Right renal cortex interstitium (tissue), 3 donors: Measurements from ENCODE around the gene NUP93. TPM values are rescaled to one million over a fixed set of nuclear protein-coding genes. Genes with fewer than 3 reads are reported as not detected.
"Not testable (repeated sequence)": the region's sequence is repeated elsewhere in the genome, so short reads cannot be mapped to it uniquely, and the experiment has no call there.

Experiments
- DNase-seq, 3 donors: peaks; one replicate each; pipeline ENCODE4 v3.0.0-alpha.2; 2013; ENCODE audit warnings: low read depth in 3 of 3, low spot score in 2 of 3
- polyA plus RNA-seq, 3 donors: library from polyadenylated mRNA; unstranded; fragments of 120-200 nt; gene quantifications; one replicate each; pipeline ENCODE4 v1.2.1, GENCODE V29; 2013; ENCODE audit not compliant: insufficient read length in 3 of 3

Gene NUP93
- polyA plus RNA-seq, 3 donors = 78.0 to 85.4 (median 81.1) TPM

DNA sequence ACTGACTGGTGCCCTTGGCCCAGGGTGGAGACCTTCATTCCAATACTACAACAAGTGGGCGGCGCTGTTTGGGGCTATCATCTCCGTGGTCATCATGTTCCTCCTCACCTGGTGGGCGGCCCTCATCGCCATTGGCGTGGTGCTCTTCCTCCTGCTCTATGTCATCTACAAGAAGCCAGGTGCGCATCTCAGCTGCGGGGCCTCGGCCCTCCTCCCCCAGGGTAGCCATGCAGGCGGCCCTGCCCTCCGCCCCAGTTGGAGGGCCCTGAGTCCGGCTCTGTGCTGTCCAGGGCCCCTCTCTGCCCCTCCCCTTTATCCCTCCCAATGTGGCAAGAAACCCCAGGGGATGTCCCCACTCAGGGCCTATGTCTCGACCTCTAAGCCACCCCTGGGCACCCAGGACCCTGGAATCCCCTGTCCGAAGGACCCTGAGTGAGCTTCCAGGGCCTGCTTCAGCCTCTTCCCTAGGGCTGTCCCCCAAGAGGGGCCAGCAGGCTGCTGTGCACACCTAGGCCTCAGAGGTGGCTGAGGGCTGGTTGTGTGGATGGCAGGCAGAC is 154.2 kb downstream of the NUP93 start:
- no peak for DNase-seq

DNA sequence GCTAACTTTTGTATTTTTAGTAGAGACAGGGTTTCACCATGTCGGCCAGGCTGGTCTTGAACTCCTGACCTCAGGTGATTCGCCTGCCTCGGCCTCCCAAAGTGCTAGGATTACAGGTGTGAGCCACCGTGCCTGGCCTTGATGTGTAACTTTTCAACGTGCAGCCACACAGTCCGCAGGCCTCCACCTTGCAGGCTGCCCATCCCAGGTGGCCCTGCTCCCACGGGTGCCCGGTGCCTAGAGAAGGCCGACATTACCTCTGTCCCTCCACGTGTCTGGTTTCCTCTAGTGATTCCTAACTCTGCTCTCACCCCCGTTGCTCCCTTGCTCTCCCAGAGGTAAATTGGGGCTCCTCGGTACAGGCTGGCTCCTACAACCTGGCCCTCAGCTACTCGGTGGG is 155.0 kb downstream of the NUP93 start:
- not testable (repeated sequence) for DNase-seq

- DNase-seq = no peak
Observed at GRCh38 chr16:56885446-56886162, 155.7 kb downstream of the NUP93 start.

DNA sequence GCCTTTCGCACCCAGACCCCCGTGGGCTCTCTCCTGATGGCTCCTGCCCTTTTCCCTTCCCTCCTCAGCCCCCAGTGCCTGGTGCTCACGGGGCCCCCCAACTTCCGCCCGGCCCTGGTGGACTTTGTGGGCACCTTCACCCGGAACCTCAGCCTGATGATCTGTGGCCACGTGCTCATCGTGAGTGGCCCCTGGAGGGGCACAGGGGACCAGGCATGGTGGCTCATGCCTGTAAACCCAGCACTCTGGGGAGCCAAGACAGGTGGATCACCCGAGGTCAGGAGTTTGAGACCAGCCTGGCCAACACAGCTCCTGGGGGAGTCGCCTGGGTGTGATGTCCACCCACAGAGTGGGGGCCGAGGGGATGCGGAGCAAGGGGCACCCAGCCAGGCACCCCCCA is 156.4 kb downstream of the NUP93 start:
- no peak for DNase-seq

DNA sequence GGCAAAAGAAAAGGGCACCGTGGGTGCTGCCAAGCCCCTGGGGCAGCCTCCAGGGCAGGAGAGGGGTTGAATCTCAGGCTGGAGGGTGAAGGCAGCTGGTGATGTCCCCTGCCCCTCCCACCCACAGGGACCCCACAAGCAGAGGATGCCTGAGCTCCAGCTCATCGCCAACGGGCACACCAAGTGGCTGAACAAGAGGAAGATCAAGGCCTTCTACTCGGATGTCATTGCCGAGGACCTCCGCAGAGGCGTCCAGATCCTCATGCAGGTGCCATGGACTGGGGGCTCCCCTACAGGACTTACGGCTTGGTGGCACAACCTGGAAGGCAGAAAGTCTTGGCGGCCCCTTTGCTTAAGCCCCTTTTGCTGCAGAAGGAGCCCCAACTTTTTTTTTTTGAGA is 156.9 kb downstream of the NUP93 start:
- no peak for DNase-seq

GRCh38 chr16:56888806-56889205 is 158.9 kb downstream of the NUP93 start:
- DNase-seq = no peak

DNA sequence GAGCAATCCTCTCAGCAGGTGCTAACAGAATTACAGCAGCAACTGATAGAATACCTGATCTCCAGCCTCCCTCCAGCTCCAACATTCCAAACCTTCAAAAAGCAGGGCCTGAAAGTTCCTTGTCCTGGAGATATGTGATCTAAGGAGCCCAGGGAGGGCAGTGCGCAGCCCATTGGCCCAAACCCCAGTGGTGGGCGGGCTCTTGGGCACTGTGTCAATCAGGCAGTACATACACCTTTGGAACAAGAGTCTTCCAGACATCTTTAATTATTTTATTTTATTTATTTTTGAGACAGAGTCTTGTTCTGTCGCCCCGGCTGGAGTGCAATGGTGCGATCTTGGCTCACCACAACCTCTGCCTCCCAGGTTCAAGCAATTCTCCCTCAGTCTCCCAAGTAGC is 159.3 kb downstream of the NUP93 start:
- DNase-seq = no peak

DNA sequence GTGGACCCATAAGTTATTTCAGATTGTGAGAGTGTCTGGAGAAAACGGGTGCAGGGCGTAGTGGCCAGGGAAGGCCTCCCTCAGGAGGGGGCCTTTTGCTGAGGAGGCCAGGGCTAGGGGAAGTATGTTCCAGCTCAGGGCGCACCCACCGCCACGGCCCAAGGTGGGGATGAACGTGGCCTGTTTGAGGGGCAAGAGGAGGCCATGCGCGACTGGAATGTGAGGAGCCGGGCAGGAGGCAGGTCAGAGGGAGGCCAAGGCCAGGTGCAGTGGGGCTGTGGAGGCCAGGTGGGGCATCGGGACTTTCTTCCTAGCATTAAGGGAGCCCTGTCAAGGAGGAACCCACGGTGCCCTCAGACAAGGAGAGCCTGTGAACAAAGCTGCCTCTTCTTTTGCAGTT is 161.8 kb downstream of the NUP93 start:
- no peak for DNase-seq

- DNase-seq = no peak
Observed at GRCh38 chr16:56892705-56893104, 162.8 kb downstream of the NUP93 start.

GRCh38 chr16:56894331-56894917 is 164.5 kb downstream of the NUP93 start:
- DNase-seq = no peak

- no peak for DNase-seq
Observed at GRCh38 chr16:56895813-56896212, 165.9 kb downstream of the NUP93 start.

DNA sequence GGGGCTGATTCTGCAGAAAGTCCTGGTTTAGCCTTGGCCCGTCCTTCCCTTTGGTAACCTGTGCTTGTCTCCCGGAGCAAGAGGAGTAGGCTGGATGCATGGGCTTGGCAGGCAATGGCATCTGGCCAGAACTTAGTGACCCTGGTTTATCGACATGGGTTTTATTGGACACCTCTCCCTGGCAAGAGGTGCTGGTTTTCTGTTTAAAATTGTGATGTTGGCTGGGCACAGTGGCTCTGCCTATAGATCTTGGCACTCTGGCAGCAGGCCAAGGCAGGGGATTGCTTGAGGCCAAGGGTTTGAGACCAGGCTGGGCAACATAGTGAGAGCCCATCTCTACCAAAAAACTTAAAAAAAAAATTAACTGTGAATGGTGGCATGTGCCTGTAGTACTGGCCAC is 166.3 kb downstream of the NUP93 start:
- no peak for DNase-seq

DNA sequence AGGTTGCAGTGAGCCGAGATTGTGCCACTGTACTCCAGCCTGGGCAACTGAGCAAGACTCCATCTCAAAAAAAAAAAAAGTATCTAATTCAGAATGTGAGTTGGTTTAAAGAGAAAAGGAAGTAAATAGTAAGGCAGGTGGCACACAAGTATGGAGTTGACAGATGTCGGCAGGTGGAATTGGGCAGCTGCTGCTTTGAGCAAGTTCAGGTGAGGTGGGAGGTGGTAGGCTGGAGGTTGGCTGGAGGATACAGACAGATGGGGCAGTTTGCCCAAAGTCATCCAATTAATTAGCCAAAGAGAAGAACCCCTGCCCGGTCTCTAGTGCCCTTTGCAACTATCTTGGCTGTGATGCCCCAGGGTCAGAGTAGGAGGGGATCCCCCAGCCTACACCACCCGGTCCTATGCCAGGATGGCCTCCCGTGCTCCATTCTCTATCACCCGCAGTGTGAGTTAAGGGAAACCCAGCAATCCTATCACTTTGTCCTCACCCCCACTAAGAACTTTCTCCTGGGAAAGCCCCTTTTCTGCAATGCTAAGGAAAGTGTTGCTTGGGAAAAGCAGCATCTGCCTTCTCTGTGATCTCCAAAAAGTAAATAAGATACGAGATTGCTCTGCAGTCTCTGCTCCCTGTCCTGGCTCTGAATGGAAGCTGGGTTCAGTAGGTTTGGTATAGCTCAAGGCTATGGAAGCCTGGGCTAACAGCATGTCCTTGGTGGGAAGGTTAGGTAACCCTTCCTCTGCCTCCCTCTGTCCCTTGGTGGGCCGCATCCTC is 167.3 kb downstream of the NUP93 start:
- no peak for DNase-seq

DNA sequence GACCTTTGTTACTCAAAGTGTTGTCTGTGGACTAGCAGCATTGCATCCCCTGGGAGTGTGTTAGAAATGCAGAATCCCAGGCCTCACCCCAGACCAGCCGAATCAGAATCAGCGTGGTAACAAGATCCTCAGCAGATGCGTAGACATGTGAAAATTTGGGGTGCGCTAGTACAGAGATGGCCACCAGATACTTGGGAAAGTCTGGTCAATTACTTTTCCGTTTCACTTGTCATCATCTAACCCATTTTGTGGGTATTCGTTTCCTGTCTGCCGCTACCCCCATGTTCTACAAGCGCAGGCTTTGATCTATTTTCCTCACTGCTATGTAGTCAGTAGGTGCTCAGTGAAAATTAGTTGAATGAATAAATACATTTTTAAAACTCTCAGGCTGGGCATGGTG is 168.9 kb downstream of the NUP93 start:
- no peak for DNase-seq

Other genes with a start within 250 kb of the NUP93 start
- gene BBS2, start 210.1 kb upstream of the NUP93 start, polyA plus RNA-seq = 100 to 1,000 TPM; 109 to 120 (median 115) TPM
- gene MT4, start 165.1 kb upstream of the NUP93 start, polyA plus RNA-seq = not detected
- gene MT3, start 140.6 kb upstream of the NUP93 start, polyA plus RNA-seq = 1 to 10 TPM; 1.1 to 1.6 (median 1.2) TPM
- 10 to 100 TPM; 19.4 to 22.9 (median 20.3) TPM for gene MT2A, start 121.5 kb upstream of the NUP93 start, polyA plus RNA-seq
- gene MT1E, start 104.3 kb upstream of the NUP93 start, polyA plus RNA-seq = 10 to 100 TPM; 20.7 to 35.2 (median 24.9) TPM
- gene MT1M, start 97.5 kb upstream of the NUP93 start, polyA plus RNA-seq = not detected
- not detected for gene MT1A, start 91.5 kb upstream of the NUP93 start, polyA plus RNA-seq
- gene MT1B, start 78.2 kb upstream of the NUP93 start, polyA plus RNA-seq = not detected
- 10 to 100 TPM; 49.5 to 56.3 (median 54.3) TPM for gene MT1F, start 72.2 kb upstream of the NUP93 start, polyA plus RNA-seq
- 10 to 100 TPM; 20.7 to 74.0 (median 51.1) TPM for gene MT1G, start 62.1 kb upstream of the NUP93 start, polyA plus RNA-seq
- gene MT1H, start 60.3 kb upstream of the NUP93 start, polyA plus RNA-seq = 10 to 100 TPM in 2 of 3 donors, 1 to 10 TPM in 1; 3.8 to 23.4 (median 12.6) TPM
- 10 to 100 TPM; 24.8 to 34.0 (median 26.2) TPM for gene MT1X, start 47.7 kb upstream of the NUP93 start, polyA plus RNA-seq
- gene SLC12A3, start 135.1 kb downstream of the NUP93 start, polyA plus RNA-seq = 10 to 100 TPM; 39.3 to 61.0 (median 39.5) TPM
- 100 to 1,000 TPM; 120 to 152 (median 144) TPM for gene HERPUD1, start 202.0 kb downstream of the NUP93 start, polyA plus RNA-seq
- gene CETP, start 231.8 kb downstream of the NUP93 start, polyA plus RNA-seq = 10 to 100 TPM; 13.4 to 16.0 (median 14.7) TPM